K562 (cell line): ENCODE measurements around the gene SLC39A11. TPM values are rescaled to one million over a fixed set of nuclear protein-coding genes. Genes with fewer than 3 reads are reported as not detected.
A peak's percentile ranks its signal among the peaks of the same experiment; 100 is the strongest.

ENCODE experiments used
- ATAC-seq: fragments of 200-7000 bp; cut with Tn5 transposase; 3 replicates; pipeline ENCODE4 v1.9.1; 2020; ENCODE audit warnings: moderate library complexity
- BruUV-seq: library from RNA; stranded (reverse); fragments of 400-500 nt; replicated peaks from 2 replicates; lab custom pipeline; 2021; lab: Mats Ljungman, UMichigan
- CTCF ChIA-PET: fragments of 300-600 bp; formaldehyde crosslinking; extraction: SDS; loops from one replicate; lab custom pipeline; 2021; ENCODE audit warnings: low intra/inter-chr PET ratio; lab: Yijun Ruan, JAX
- POLR2A ChIA-PET: fragments of 300-600, 350-650 bp; sonication (Branson Sonifier 250); formaldehyde crosslinking; extraction: SDS; loops from one replicate; lab custom pipeline; 2021; ENCODE audit warnings: antibody characterized with exemption, inconsistent platforms; lab: Yijun Ruan, JAX
- DNase-seq, 4 experiments: peaks; one replicate each; pipeline versions ENCODE4 v3.0.0 to v3.0.0-alpha.2; 2011 to 2018; ENCODE audit warnings: low spot score in 3 of 4, mixed read lengths in 3 of 4; ENCODE audit errors: extremely low read depth in 1 of 4
- FAIRE-seq: peaks from 2 replicates; lab custom pipeline; 2011; peaks lifted over from hg19 to GRCh38; lab: Jason Lieb, UNC
- H2AFZ ChIP-seq: 2 replicates; pipeline ENCODE4 v1.6.0; 2011; ENCODE audit warnings: low read depth, low read length, control low read depth, inconsistent platforms
- H3K27ac ChIP-seq: fragments of 200-600 bp; 3 replicates; pipeline ENCODE4 v1.8.0; 2011; ENCODE audit warnings: low read depth, mild to moderate bottlenecking, control low read depth, inconsistent platforms, low read length, moderate library complexity, mixed read lengths; ENCODE audit errors: extremely low read depth
- H3K27me3 ChIP-seq, 2 experiments: fragments of 300-600 bp in 1 of 2; 2 replicates in 1 of 2; 3 replicates in 1 of 2; pipeline versions ENCODE4 v1.6.0 to v1.8.0; 2011; ENCODE audit warnings: inconsistent platforms in 2 of 2, low read length in 2 of 2, mild to moderate bottlenecking in 1 of 2, mixed read lengths in 1 of 2, moderate library complexity in 1 of 2; ENCODE audit not compliant: control insufficient read depth in 2 of 2, insufficient read depth in 2 of 2
- H3K36me3 ChIP-seq: fragments of 300-600 bp; 3 replicates; pipeline ENCODE4 v1.8.0; 2011; ENCODE audit warnings: mild to moderate bottlenecking, low read length, inconsistent platforms; ENCODE audit not compliant: control insufficient read depth, insufficient read depth
- H3K4me1 ChIP-seq, 2 experiments: fragments of 200-600 bp in 1 of 2; replicated peaks in 1 of 2; 2 replicates in 1 of 2; 3 replicates in 1 of 2; pipeline versions ENCODE4 v1.5.1 to v1.8.0; 2011; ENCODE audit warnings: inconsistent platforms in 2 of 2, low read length in 2 of 2, mild to moderate bottlenecking in 1 of 2, mixed read lengths in 1 of 2, moderate library complexity in 1 of 2; ENCODE audit not compliant: control insufficient read depth in 2 of 2, insufficient read depth in 2 of 2
- H3K4me2 ChIP-seq: 2 replicates; pipeline ENCODE4 v1.6.1; 2011; ENCODE audit warnings: low read length, control low read depth, inconsistent platforms, mixed read lengths; ENCODE audit not compliant: insufficient read depth
- H3K4me3 ChIP-seq: fragments of 200-600 bp; sonication (generic), shearing (Covaris generic); 2 replicates; pipeline ENCODE4 v1.5.1; 2016; ENCODE audit warnings: control low read depth, inconsistent platforms
- H3K79me2 ChIP-seq: fragments of 200-600 bp; 3 replicates; pipeline ENCODE4 v1.8.0; 2011; ENCODE audit warnings: low read length, inconsistent platforms; ENCODE audit not compliant: control insufficient read depth, insufficient read depth
- H3K9ac ChIP-seq, 2 experiments: 2 replicates each; pipeline versions ENCODE4 v1.6.0 to v1.6.1; 2011; ENCODE audit warnings: low read depth in 2 of 2, low read length in 2 of 2, control low read depth in 1 of 2, inconsistent platforms in 1 of 2, mild to moderate bottlenecking in 1 of 2, mixed read lengths in 1 of 2; ENCODE audit not compliant: insufficient read depth in 1 of 2
- H3K9me1 ChIP-seq: one replicate; pipeline ENCODE4 v1.6.0; 2011; ENCODE audit warnings: inconsistent platforms, mild to moderate bottlenecking, low read length, moderate library complexity; ENCODE audit not compliant: control insufficient read depth, insufficient read depth
- H3K9me3 ChIP-seq: replicated peaks from 2 replicates; pipeline ENCODE4 v1.5.1; 2011; ENCODE audit warnings: low read depth, low read length, inconsistent platforms; ENCODE audit not compliant: control insufficient read depth, insufficient read depth
- H4K20me1 ChIP-seq: replicated peaks from 2 replicates; pipeline ENCODE4 v1.6.1; 2011; ENCODE audit warnings: low read length, inconsistent platforms, mixed read lengths; ENCODE audit not compliant: control insufficient read depth, insufficient read depth
- BRCA1 ChIP-seq, 2 experiments: fragments of 450-650 bp in 1 of 2; sonication (generic) in 1 of 2; formaldehyde crosslinking in 1 of 2; IDR thresholded peaks; 2 replicates each; pipeline versions ENCODE4 v1.5.0 to v1.6.1; 2017 to 2020; ENCODE audit warnings: mild to moderate bottlenecking in 1 of 2, missing genetic modification reagents in 1 of 2
- CBX3 ChIP-seq, 2 experiments: IDR thresholded peaks; 1 replicate in 1 of 2; 2 replicates in 1 of 2; pipeline ENCODE4 v1.6.1; 2012; ENCODE audit warnings: inconsistent platforms in 2 of 2, low read length in 2 of 2, borderline replicate concordance in 1 of 2, control low read depth in 1 of 2
- GTF2F1 ChIP-seq: IDR thresholded peaks from 2 replicates; pipeline ENCODE4 v1.6.1; 2011; ENCODE audit warnings: low read depth, low read length, improper control_type of control experiment
- ID3 ChIP-seq, 2 experiments: fragments of 250-450 bp in 1 of 2; fragments of 450-650 bp in 1 of 2; sonication (Bioruptor Pico) in 1 of 2; IDR thresholded peaks; 2 replicates each; pipeline versions ENCODE4 v1.6.1 to v1.8.0; 2016 to 2021; ENCODE audit warnings: mild to moderate bottlenecking in 2 of 2, moderate library complexity in 2 of 2, missing compliant biosample characterization in 1 of 2, missing genetic modification characterization in 1 of 2
- KAT8 ChIP-seq: fragments of 450-650 bp; IDR thresholded peaks from 2 replicates; pipeline ENCODE4 v1.6.1; 2016; ENCODE audit warnings: low read depth, mild to moderate bottlenecking
- LARP7 ChIP-seq: fragments of 450-650 bp; IDR thresholded peaks from 2 replicates; pipeline ENCODE4 v1.6.1; 2016
- POU5F1 ChIP-seq: fragments of 150-350 bp; IDR thresholded peaks from 2 replicates; pipeline ENCODE4 v1.6.1; 2014; ENCODE audit warnings: borderline replicate concordance, low read length, low read depth, mild to moderate bottlenecking; ENCODE audit not compliant: partially characterized antibody
- PRDM10 ChIP-seq: fragments of 450-650 bp; IDR thresholded peaks from 2 replicates; pipeline ENCODE4 v1.6.1; 2018; ENCODE audit not compliant: partially characterized antibody
- SMARCA4 ChIP-seq: fragments of 450-650 bp; IDR thresholded peaks from 2 replicates; pipeline ENCODE4 v1.6.1; 2016
- TAF9B ChIP-seq: fragments of 450-650 bp; IDR thresholded peaks from 2 replicates; pipeline ENCODE4 v1.6.1; 2018; ENCODE audit warnings: mild to moderate bottlenecking; ENCODE audit not compliant: partially characterized antibody
- TFE3 ChIP-seq: fragments of 450-650 bp; formaldehyde crosslinking; IDR thresholded peaks from 2 replicates; pipeline ENCODE4 v1.4.0; 2020; ENCODE audit warnings: mild to moderate bottlenecking, mixed read lengths
- THAP7 ChIP-seq: fragments of 250-450 bp; sonication (Bioruptor Pico); IDR thresholded peaks from 2 replicates; pipeline ENCODE4 v1.5.0; 2021
- USF1 ChIP-seq: sonication (generic); formaldehyde crosslinking; IDR thresholded peaks from 2 replicates; pipeline ENCODE4 v1.9.0; 2022; ENCODE audit warnings: mild to moderate bottlenecking, missing genetic modification reagents
- ZNF431 ChIP-seq: sonication (generic); formaldehyde crosslinking; IDR thresholded peaks from 2 replicates; pipeline ENCODE4 v1.8.0; 2022; ENCODE audit warnings: mild to moderate bottlenecking, missing genetic modification reagents
- WGBS: fragments of 100-300 bp; shearing (Covaris generic); methylation state at CpG from one replicate; pipeline ENCODE4 v1.1.6; 2016; ENCODE audit warnings: low coverage, mixed read lengths; ENCODE audit not compliant: insufficient coverage; ENCODE audit errors: missing lambda C conversion rate; 5-methylcytosine and 5-hydroxymethylcytosine counted together
- in situ Hi-C: fragments of 300-500 bp; cut with MboI; formaldehyde crosslinking; loops from 4 replicates; pipeline ENCODE4 v1.15.0; 2018; ENCODE audit warnings: inconsistent platforms, mixed read lengths
- intact Hi-C: fragments of 100-400 bp; cut with micrococcal nuclease; formaldehyde crosslinking; loops from 2 replicates; pipeline ENCODE4 v1.14.2; 2022
- polyA plus RNA-seq, 8 experiments: library from polyadenylated mRNA; depleted of rRNA in 4 of 8; stranded (reverse) in 5 of 8; unstranded in 3 of 8; fragments of >200 nt; fragmentation: Nextera tagmentation in 2 of 8; fragmentation: Illumina TruSeq in 1 of 8; extraction: Ambion mirVana in 2 of 8; extraction: Trizol in 1 of 8; gene quantifications; 2 replicates each; pipeline versions ENCODE4 v1.2.1 to v1.2.3, GENCODE V29; 2011 to 2014; ENCODE audit warnings: inconsistent platforms in 1 of 8, missing spikeins in 1 of 8
- total RNA-seq, 7 experiments: library from RNA; depleted of rRNA in 6 of 7; stranded (reverse); fragments of >200 nt in 6 of 7; fragmentation: Illumina TruSeq in 2 of 7; extraction: Trizol in 2 of 7; gene quantifications; 2 replicates each; pipeline versions ENCODE4 v1.2.1 to v1.2.3, GENCODE V29; 2011 to 2021; ENCODE audit warnings: low replicate concordance in 1 of 7

SLC39A11 gene
- total and polyA plus RNA-seq, 9 of the 15 experiments (the other 6 are each of a cell fraction or from before 2014, with no cell fraction given): 10.5 to 26.4 (median 13.4) TPM

GRCh38 chr17:72876413-72876812, 216.1 kb downstream of the SLC39A11 start (continued):
- TF ChIP-seq USF1 (CRISPR knock-in tag) (no peak), BRCA1 (IDR thresholded peaks at IDR 0.05) (no peak), BRCA1 (CRISPR knock-in tag; IDR thresholded peaks at IDR 0.05) (no peak), LARP7 (no peak), TFE3 (no peak), GTF2F1 (no peak), POU5F1 (no peak), CBX3 (IDR thresholded peaks at IDR 0.05; ENCODE audit: borderline replicate concordance in 1 of 2, low read length in 2 of 2) (peak in 1 of 2 experiments; percentile 24; a peak in 1 of 3 replicates), ZNF431 (CRISPR knock-in tag) (no peak)

- Histone ChIP-seq H2AFZ (no peak overlapping the region), H3K4me2 (no peak overlapping the region), H3K4me3 (no peak overlapping the region), H3K79me2 (no peaks in the 10 kb centered on the region), H3K27me3 (no peaks in the 10 kb centered on the region), H3K27ac (no peak overlapping the region), H3K4me1 (no peaks in the 10 kb centered on the region), H3K36me3 (no peaks in the 10 kb centered on the region), H3K9ac (no peak overlapping the region), H3K9me3 (peaks cover 4% of the 10 kb centered on the region), H4K20me1 (no peaks in the 10 kb centered on the region), H3K9me1 (no peaks in the 10 kb centered on the region)
- CTCF ChIA-PET: no interaction called here
- in situ Hi-C loops (no loop called here), intact Hi-C loops (no loop called here)
- DNase-seq (no peak), ATAC-seq (no peak), FAIRE-seq (no peak)
- POLR2A ChIA-PET: interaction anchor here (1.3 kb wide), 1 partner anchor 9 kb away, joined by 9 read pairs; no protein-coding TSS in a partner anchor
- WGBS: 58% methylated on average over 5 of the region's 5 CpGs
- BruUV-seq: no TSS peak
- TF ChIP-seq PRDM10: no peak
- TF ChIP-seq KAT8: no peak
- TF ChIP-seq ID3 (CRISPR knock-in tag; IDR thresholded peaks at IDR 0.05): no peak
- TF ChIP-seq ID3 (tag; IDR thresholded peaks at IDR 0.05): no peak
- TF ChIP-seq TAF9B: no peak
- TF ChIP-seq THAP7 (CRISPR knock-in tag): no peak
- no peak for TF ChIP-seq SMARCA4
Observed at GRCh38 chr17:72875361-72875760, 217.1 kb downstream of the SLC39A11 start.
